GM23248 (cell line): ENCODE data around the gene MYZAP.

Experiments used
- EZH2 ChIP-seq: fragments of 200-600 bp; sonication (generic); IDR thresholded peaks from 2 replicates; pipeline ENCODE4 v1.6.1; 2018; ENCODE audit warnings: antibody characterized with exemption, mild to moderate bottlenecking; ENCODE audit not compliant: insufficient read depth, poor library complexity, severe bottlenecking
- EZH2phosphoT487 ChIP-seq: fragments of 200-600 bp; sonication (generic); IDR thresholded peaks from 2 replicates; pipeline ENCODE4 v1.6.1; 2018; ENCODE audit warnings: antibody characterized with exemption, moderate library complexity, mild to moderate bottlenecking, low read depth; ENCODE audit not compliant: insufficient read depth

GRCh38 chr15:57551715-57552677, 39.7 kb upstream of the MYZAP start:
- TF ChIP-seq EZH2 (no peak), EZH2phosphoT487 (no peak)
